Activated CD8-positive, alpha-beta memory T cell treated with anti-CD3 and anti-CD28 coated beads for 48 hours (primary cell): Measurements from ENCODE around the gene TMEM38A.

ENCODE experiments used
- DNase-seq, 3 experiments: peaks; one replicate each; pipeline ENCODE4 v3.0.0-alpha.2; 2020; ENCODE audit warnings: low read depth in 2 of 3, low spot score in 2 of 3

Gene TMEM38A, protein sequence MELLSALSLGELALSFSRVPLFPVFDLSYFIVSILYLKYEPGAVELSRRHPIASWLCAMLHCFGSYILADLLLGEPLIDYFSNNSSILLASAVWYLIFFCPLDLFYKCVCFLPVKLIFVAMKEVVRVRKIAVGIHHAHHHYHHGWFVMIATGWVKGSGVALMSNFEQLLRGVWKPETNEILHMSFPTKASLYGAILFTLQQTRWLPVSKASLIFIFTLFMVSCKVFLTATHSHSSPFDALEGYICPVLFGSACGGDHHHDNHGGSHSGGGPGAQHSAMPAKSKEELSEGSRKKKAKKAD

DNA sequence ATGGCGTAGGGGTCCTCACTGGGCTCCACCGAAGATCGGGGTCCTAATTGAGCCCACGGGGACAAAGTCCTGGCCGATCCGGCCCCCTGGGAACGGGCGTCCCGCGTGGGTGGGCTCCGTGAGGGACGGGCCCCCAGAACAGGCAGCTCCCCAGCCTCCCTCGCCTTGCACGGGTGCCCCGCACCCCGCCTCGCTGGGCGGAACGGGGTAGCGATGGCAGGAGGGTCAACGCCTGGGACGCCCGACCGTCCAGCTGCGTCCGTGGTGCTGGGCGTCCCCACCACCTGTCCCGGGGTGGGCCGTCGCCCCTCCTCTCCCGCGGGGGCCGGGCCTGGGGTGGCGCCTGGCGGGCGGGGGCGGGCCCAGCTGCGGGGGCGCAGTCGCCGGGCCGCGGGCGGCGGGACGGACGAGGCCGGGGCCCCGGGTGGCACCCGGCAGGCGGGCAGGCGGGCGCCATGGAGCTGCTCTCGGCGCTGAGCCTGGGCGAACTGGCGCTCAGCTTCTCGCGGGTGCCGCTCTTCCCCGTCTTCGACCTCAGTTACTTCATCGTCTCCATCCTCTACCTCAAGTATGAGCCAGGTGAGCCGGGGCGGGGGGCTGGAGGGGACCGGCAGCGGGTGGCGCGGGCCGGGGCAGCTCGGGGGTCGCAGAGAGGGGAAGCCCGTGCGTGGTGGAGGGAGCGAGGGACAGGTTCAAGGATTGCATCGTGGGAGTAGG is at the start of gene TMEM38A:
TMEM38A (plus strand) TSS at position 377 of the 717 bp plus-strand sequence; CDS start at position 456, 79 bp downstream.
- DNase-seq = peak in 2 of 3 experiments; percentile 10 to 20

GRCh38 chr19:16612636-16613035 is 48.3 kb upstream of the TMEM38A start:
- DNase-seq = no peak

DNA sequence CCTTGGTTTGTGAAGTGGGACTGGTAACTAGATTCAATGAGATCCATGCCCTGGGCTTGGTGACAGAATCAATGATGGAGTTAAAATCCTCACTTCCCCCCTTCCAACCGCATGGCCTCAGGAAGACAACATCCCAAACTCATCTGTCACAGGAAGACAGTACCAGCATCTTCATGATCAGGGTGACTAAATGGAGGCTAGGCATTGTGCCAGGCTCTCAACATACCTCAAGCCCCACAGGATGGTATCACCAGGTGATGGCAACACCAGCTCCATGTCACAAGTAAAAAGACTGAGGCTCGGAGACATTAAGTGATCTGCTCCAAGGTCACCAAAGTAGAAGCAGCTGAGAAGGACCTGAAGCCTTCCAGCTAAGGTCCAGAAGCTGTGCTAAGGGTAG is 47.1 kb upstream of the TMEM38A start:
- no peak for DNase-seq

DNA sequence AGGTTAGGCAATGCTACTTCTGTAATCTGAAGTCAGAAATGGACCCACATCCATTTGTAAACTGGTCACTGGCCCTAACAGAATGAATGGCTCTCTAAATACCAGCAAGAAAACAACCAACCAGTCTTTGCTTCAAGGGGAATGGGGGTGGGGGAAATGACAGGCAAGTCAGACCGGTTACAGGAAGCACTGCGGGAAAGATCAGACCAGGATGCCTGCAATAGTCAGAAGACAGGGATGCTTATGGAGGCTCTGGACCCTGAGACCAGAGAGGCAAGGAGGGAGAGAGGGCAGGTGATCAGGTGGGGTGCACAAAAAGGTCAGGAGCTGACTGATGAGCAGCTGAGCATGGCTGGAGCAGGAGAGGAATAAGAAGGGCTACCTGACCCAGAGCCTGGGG is 46.0 kb upstream of the TMEM38A start:
- no peak for DNase-seq

GRCh38 chr19:16615808-16616207 is 45.1 kb upstream of the TMEM38A start:
- DNase-seq = no peak

DNA sequence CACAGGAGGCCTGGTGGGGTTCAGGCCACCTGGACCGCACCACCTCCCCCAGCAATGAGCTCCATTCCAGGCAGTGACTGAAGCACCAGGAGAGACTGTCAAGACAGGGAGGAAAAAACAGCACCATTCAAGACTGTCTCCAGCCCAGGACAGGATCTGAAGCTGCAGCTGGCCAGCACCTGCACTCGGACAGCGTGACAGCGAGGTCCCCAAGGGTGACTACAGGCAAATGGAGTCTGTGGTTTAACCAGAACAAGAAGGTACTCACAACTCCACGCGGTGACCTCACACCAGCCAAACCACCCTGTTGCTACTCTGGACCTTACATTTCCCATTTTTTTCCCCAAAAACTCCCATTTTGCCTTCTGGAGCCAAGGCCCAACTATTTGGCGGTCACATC is 42.7 kb upstream of the TMEM38A start:
- DNase-seq = no peak

DNA sequence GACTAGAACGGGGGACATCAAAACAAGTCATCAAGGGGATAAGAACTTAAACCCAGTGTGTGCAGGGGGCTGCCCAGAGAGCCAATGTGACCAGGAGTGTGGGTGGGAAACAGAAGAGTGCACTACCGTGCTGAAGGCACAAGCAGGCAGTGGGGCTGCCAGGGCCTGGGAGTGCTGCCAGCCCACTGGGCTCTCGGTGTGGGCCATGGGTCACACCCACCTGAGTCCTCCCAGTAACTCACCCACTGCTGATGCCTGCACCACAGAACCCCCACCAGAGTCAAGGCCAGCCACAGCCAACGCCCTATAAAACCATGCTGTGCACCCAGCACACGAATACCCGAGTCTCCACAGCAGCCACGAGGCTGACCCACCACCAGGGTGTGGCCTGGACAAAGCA is 41.5 kb upstream of the TMEM38A start:
- DNase-seq = no peak

DNA sequence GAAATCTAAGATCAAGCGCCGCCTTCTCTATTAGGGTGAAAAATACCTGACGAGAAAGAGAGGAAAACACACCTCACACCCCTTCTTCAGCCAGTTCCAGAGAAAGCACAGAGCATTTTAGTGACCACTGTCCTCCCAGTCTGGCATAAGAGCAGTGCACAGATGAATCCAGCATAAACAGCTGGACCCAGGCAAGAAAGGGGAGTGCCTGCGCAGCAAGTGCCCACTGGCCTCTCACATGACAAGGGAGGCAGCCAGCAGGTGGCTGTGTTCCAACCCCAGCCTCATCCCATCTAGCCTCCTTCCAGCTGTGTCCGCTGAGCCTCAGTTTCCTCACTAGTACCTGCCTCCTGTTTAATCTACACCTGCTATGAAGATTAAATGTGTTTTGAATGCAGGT is 40.9 kb upstream of the TMEM38A start:
- DNase-seq = no peak

DNA sequence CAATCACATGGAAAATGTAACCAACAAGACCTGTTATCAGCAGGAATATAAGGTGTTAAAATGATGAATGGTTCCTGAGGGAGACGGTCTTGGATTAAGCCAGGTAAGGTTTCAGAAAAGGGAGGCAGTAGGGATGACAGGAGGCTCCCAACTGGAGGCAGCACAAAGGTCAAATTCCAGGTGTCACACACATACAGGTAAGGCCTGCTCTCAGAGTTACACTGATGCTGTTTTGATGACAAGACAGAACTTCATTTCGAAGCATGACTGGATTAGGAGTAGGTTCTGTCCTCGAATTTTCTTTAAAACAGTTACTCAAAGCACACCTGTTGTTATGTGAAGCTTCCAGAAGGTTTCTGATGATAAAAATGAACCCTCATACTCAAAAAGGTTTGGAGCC is 40.4 kb upstream of the TMEM38A start:
- DNase-seq = no peak

DNA sequence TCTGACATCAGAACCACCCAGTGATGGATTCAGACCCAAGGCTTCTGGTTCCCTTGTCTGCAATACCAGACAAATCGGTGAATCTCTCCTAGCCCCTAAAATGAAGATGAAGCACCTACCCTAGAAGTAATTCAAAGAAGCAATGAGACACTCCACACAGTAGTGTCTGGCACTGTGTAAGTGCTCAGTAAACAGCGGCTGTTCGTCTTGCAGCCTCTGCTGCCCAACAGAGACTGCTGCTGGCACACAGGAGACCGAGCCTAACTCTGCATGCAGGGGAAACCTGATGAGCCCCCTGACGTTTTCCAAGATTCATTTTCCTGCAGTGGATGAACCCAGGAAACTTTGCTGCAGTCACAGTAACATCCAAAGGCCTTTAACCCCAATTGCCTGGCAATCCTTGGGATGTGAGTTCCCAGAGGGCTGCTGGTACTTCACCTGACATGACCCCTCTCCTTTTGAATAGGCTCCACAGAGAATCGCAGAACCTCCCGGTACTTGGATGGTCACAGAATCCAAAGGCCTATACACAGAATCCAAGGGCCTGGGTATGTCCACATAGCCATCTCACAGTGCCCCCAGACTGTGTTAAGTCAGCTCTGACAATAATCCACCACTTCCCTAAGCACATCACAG is 39.7 kb upstream of the TMEM38A start:
- no peak for DNase-seq

GRCh38 chr19:16623066-16623465 is 37.9 kb upstream of the TMEM38A start:
- DNase-seq = no peak

- DNase-seq = no peak
These were observed 37.4 kb upstream of the TMEM38A start for GRCh38 chr19:16623576-16623975.

DNA sequence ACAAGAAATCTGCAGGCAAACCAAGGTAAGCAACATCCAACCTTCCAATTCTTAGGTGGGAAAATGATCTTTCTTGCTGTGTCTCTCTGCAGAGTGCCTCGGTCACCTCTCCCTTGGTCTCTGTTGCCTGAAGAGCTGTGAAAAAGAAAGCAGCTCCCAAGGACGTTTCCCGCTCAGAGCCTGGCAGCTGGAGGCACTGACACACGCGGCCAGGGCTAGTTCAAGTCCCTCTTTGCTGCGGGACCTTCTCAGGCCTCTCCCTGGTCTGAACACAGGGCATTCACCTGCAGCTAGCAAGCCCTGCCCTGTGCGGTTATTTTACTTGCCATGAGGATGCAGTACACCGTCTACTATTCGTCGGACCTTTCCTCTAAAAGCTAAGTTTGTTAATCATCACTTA is 36.7 kb upstream of the TMEM38A start:
- no peak for DNase-seq

DNA sequence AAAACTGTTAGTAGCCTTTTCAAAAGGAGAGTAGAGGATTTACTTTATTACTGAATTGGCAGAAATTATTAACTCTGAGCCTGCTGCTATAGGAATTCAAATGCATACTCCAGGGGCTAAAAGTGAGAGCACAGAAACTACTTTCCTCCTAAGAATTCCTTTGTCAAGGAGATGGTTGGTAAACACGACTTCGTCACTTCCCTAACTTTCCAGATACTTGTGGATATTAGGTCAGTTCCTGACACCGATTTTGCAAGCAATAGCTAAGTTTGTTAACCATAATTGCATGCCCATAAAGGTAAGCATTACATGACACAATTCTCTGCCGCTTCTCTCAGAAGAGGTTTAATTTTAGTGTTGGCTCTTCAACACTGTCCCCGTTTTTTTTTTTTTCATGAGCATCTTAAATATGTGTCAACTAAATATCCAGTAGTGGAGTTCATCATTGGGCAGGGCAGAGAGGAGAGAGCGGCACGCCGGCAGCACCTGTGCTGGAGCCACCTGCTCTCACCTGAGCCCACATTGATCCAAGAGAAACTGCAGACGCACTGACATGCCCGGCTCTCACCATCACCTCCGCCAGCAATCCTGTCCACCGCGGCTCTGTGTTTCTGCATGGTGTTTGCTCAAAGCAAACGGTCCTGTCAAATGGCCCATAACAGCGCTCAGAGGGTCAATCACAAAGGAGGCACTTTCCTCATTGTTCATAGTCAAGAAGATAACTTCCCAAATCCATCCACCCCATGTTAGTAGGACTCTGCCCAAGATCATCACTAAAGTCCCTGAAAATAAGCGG is 35.6 kb upstream of the TMEM38A start:
- no peak for DNase-seq

DNA sequence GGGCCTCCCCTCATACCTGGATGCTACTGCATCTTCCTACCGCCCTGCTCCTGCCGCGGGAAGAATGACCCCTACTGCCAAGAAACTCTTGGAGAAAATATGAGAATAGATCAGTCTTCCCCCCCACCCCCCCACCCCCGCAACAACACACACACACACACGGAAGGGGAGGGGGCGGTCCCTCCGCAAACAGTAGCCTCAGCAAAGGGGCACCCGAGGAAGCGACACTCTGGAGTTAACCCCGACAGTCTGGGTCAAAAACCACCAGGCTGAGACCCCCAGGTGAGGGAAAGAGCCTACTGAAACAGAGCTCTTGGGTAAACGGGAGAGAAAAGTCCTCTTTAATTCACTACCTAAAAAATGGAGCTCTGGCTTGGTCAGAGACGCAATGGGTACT is 34.1 kb upstream of the TMEM38A start:
- DNase-seq = no peak

- DNase-seq = no peak
These were observed 33.6 kb upstream of the TMEM38A start for GRCh38 chr19:16627193-16627927.

DNA sequence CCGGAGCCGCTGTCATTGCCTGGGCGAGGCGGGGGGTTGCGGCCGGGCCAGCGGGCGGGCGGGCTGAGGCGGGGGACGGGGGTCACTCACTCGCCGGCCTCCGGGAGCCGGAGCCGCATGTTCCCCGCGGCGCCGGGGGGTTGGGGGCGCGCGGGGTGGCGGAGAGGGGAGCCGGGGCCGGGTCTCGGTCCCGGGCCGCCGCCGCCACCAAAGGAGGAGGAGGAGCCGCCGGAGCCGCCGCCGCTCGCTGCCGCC is 33.1 kb upstream of the TMEM38A start:
- DNase-seq = no peak

- DNase-seq = peak; percentile 94 to 97 (median 96)
These were observed 32.6 kb upstream of the TMEM38A start, which contains the start of gene MED26 for GRCh38 chr19:16628183-16628983. TSS of gene MED26 (minus strand) at chr19:16628204. CDS start at chr19:16627943, 261 bp downstream.

GRCh38 chr19:16628984-16629691 is 31.8 kb upstream of the TMEM38A start:
- peak in 1 of 3 experiments; percentile 54 for DNase-seq
